Transverse colon (tissue), 4 donors: ENCODE measurements around the gene ISM2.

ENCODE experiments used
- POLR2AphosphoS5 ChIP-seq, 3 donors: sonication (generic); formaldehyde crosslinking; IDR thresholded peaks; one replicate each; pipeline ENCODE4 v1.6.1; 2016; ENCODE audit warnings: antibody characterized with exemption in 3 of 3
- TF ChIP-seq, protein P1 (sequence below), 5 experiments: fragments of 200-600 bp in 3 of 5; fragments of 450-650 bp in 2 of 5; sonication (generic) in 3 of 5; IDR thresholded peaks; 1 replicate in 2 of 5; 2 replicates in 3 of 5; pipeline ENCODE4 v1.5.1; 2016 to 2017; ENCODE audit warnings: antibody characterized with exemption in 5 of 5, inconsistent platforms in 3 of 5, mild to moderate bottlenecking in 2 of 5, moderate library complexity in 1 of 5

DNA sequence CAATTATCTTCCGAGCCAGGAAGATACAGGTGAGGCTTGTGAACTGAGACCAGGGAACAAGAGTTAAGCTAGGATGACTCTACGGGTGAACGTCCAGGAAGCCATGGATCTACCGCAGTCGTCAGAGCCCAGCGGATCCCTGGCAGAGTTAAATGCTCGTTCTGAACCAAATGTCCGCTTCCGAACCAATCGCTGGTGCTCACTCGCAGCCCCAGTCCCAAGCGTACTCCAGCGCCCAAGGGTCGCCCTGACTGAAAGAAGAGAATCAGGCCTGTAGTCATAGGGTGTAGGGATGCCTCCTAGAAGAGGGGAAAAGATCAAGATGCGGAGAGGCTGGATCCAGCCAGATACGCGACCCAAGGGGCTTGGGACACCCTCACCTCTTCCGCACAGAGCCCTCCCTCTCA, 41.5 kb downstream of the ISM2 start:
- TF ChIP-seq, protein P1, sequence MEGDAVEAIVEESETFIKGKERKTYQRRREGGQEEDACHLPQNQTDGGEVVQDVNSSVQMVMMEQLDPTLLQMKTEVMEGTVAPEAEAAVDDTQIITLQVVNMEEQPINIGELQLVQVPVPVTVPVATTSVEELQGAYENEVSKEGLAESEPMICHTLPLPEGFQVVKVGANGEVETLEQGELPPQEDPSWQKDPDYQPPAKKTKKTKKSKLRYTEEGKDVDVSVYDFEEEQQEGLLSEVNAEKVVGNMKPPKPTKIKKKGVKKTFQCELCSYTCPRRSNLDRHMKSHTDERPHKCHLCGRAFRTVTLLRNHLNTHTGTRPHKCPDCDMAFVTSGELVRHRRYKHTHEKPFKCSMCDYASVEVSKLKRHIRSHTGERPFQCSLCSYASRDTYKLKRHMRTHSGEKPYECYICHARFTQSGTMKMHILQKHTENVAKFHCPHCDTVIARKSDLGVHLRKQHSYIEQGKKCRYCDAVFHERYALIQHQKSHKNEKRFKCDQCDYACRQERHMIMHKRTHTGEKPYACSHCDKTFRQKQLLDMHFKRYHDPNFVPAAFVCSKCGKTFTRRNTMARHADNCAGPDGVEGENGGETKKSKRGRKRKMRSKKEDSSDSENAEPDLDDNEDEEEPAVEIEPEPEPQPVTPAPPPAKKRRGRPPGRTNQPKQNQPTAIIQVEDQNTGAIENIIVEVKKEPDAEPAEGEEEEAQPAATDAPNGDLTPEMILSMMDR (IDR thresholded peaks at IDR 0.05), result no peak
- no peak for TF ChIP-seq POLR2AphosphoS5 (IDR thresholded peaks at IDR 0.05)
